Endothelial cell of umbilical vein (primary cell): ENCODE results near the gene CORO2B.

ENCODE experiments used
- EZH2 ChIP-seq: IDR thresholded peaks from 2 replicates; pipeline ENCODE4 v1.6.1; 2012; ENCODE audit warnings: borderline replicate concordance, low read depth, mild to moderate bottlenecking, moderate library complexity, low read length, inconsistent platforms; ENCODE audit not compliant: severe bottlenecking
- GATA2 ChIP-seq: IDR thresholded peaks from 2 replicates; pipeline ENCODE4 v1.7.0; 2011; ENCODE audit warnings: low read depth, mild to moderate bottlenecking, moderate library complexity, mixed read lengths, low read length; ENCODE audit not compliant: insufficient read length, insufficient read depth
- MYC ChIP-seq: IDR thresholded peaks from one replicate; pipeline ENCODE4 v1.6.1; 2011; ENCODE audit warnings: mild to moderate bottlenecking, low read depth, low read length
- POLR2A ChIP-seq: IDR thresholded peaks from 2 replicates; pipeline ENCODE4 v1.6.1; 2012; ENCODE audit warnings: low read depth, mild to moderate bottlenecking, control low read depth, low read length
- POLR2AphosphoS5 ChIP-seq: IDR thresholded peaks from 2 replicates; pipeline ENCODE4 v1.6.1; 2012; ENCODE audit warnings: low read depth, mild to moderate bottlenecking, control low read depth, low read length, moderate library complexity; ENCODE audit not compliant: insufficient read depth
- TF ChIP-seq, protein P1 (sequence below), 2 donors: IDR thresholded peaks; 1 replicate in 1 of 2; 2 replicates in 1 of 2; pipeline ENCODE4 v1.5.1; 2011; ENCODE audit warnings: low read length in 2 of 2, mild to moderate bottlenecking in 2 of 2, moderate library complexity in 2 of 2, control low read depth in 1 of 2, inconsistent platforms in 1 of 2, low read depth in 1 of 2; ENCODE audit not compliant: insufficient read depth in 1 of 2; ENCODE audit errors: extremely low read depth in 1 of 2

GRCh38 chr15:68718468-68718867, 139.7 kb downstream of the CORO2B start:
- no peak for TF ChIP-seq EZH2
- TF ChIP-seq, protein P1, sequence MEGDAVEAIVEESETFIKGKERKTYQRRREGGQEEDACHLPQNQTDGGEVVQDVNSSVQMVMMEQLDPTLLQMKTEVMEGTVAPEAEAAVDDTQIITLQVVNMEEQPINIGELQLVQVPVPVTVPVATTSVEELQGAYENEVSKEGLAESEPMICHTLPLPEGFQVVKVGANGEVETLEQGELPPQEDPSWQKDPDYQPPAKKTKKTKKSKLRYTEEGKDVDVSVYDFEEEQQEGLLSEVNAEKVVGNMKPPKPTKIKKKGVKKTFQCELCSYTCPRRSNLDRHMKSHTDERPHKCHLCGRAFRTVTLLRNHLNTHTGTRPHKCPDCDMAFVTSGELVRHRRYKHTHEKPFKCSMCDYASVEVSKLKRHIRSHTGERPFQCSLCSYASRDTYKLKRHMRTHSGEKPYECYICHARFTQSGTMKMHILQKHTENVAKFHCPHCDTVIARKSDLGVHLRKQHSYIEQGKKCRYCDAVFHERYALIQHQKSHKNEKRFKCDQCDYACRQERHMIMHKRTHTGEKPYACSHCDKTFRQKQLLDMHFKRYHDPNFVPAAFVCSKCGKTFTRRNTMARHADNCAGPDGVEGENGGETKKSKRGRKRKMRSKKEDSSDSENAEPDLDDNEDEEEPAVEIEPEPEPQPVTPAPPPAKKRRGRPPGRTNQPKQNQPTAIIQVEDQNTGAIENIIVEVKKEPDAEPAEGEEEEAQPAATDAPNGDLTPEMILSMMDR (IDR thresholded peaks at IDR 0.05; ENCODE audit: extremely low read depth in 1 of 2, insufficient read depth in 1 of 2, low read depth in 1 of 2, low read length in 2 of 2) = no peak
- TF ChIP-seq MYC = no peak
- TF ChIP-seq POLR2AphosphoS5 = no peak
- no peak for TF ChIP-seq POLR2A
- TF ChIP-seq GATA2 = no peak
